HEK293 (cell line): ENCODE data around the gene RNF39.

Experiments
- BCL11A ChIP-seq: fragments of 450-650 bp; formaldehyde crosslinking; IDR thresholded peaks from 2 replicates; pipeline ENCODE4 v1.5.1; 2016; ENCODE audit warnings: low read depth, missing biosample characterization, missing genetic modification characterization
- KLF8 ChIP-seq: fragments of 450-650 bp; formaldehyde crosslinking; IDR thresholded peaks from 2 replicates; pipeline ENCODE4 v1.5.1; 2016; ENCODE audit warnings: missing biosample characterization, missing genetic modification characterization
- PRDM4 ChIP-seq: fragments of 450-650 bp; formaldehyde crosslinking; IDR thresholded peaks from 2 replicates; pipeline ENCODE4 v1.5.1; 2017; ENCODE audit warnings: missing biosample characterization, missing genetic modification characterization
- SP3 ChIP-seq: fragments of 450-650 bp; formaldehyde crosslinking; IDR thresholded peaks from 2 replicates; pipeline ENCODE4 v1.5.1; 2016; ENCODE audit warnings: missing biosample characterization, missing genetic modification characterization
- YY1 ChIP-seq: fragments of 450-650 bp; formaldehyde crosslinking; IDR thresholded peaks from 2 replicates; pipeline ENCODE4 v1.5.1; 2018; ENCODE audit warnings: missing biosample characterization, missing genetic modification characterization
- YY2 ChIP-seq: fragments of 450-650 bp; formaldehyde crosslinking; IDR thresholded peaks from 2 replicates; pipeline ENCODE4 v1.5.1; 2016; ENCODE audit warnings: missing biosample characterization, missing genetic modification characterization
- ZBTB10 ChIP-seq: fragments of 450-650 bp; formaldehyde crosslinking; IDR thresholded peaks from 2 replicates; pipeline ENCODE4 v1.5.1; 2016; ENCODE audit warnings: missing biosample characterization, missing genetic modification characterization
- ZBTB21 ChIP-seq: fragments of 450-650 bp; formaldehyde crosslinking; IDR thresholded peaks from 2 replicates; pipeline ENCODE4 v1.5.1; 2017; ENCODE audit warnings: missing biosample characterization, missing genetic modification characterization
- ZIC2 ChIP-seq: fragments of 450-650 bp; formaldehyde crosslinking; IDR thresholded peaks from 2 replicates; pipeline ENCODE4 v1.5.1; 2016; ENCODE audit warnings: missing biosample characterization, missing genetic modification characterization
- ZNF146 ChIP-seq: fragments of 450-650 bp; formaldehyde crosslinking; IDR thresholded peaks from 2 replicates; pipeline ENCODE4 v1.5.1; 2016; ENCODE audit warnings: missing biosample characterization, missing genetic modification characterization
- ZNF184 ChIP-seq: fragments of 450-650 bp; IDR thresholded peaks from 2 replicates; pipeline ENCODE4 v1.5.1; 2018; ENCODE audit warnings: missing biosample characterization, mild to moderate bottlenecking, missing genetic modification characterization
- ZNF2 ChIP-seq: fragments of 450-650 bp; formaldehyde crosslinking; IDR thresholded peaks from 2 replicates; pipeline ENCODE4 v1.5.1; 2016; ENCODE audit warnings: missing biosample characterization, missing genetic modification characterization
- ZNF26 ChIP-seq: fragments of 450-650 bp; formaldehyde crosslinking; IDR thresholded peaks from 2 replicates; pipeline ENCODE4 v1.5.1; 2016; ENCODE audit warnings: missing biosample characterization, missing genetic modification characterization
- ZNF266 ChIP-seq: fragments of 450-650 bp; formaldehyde crosslinking; IDR thresholded peaks from 2 replicates; pipeline ENCODE4 v1.5.1; 2016; ENCODE audit warnings: missing biosample characterization, missing genetic modification characterization, low read depth
- ZNF366 ChIP-seq: fragments of 450-650 bp; formaldehyde crosslinking; conservative IDR thresholded peaks from 2 replicates; pipeline ENCODE4 v1.5.1; 2016; ENCODE audit warnings: missing biosample characterization, missing genetic modification characterization
- ZNF394 ChIP-seq: fragments of 450-650 bp; formaldehyde crosslinking; IDR thresholded peaks from 2 replicates; pipeline ENCODE4 v1.5.1; 2016; ENCODE audit warnings: missing biosample characterization, missing genetic modification characterization, mild to moderate bottlenecking, moderate library complexity, borderline replicate concordance
- ZNF423 ChIP-seq: fragments of 450-650 bp; formaldehyde crosslinking; IDR thresholded peaks from 2 replicates; pipeline ENCODE4 v1.5.1; 2016; ENCODE audit warnings: missing biosample characterization, missing genetic modification characterization
- ZNF561 ChIP-seq: fragments of 450-650 bp; IDR thresholded peaks from 2 replicates; pipeline ENCODE4 v1.5.1; 2018; ENCODE audit warnings: missing biosample characterization, missing genetic modification characterization, borderline replicate concordance
- ZNF664 ChIP-seq: fragments of 450-650 bp; formaldehyde crosslinking; IDR thresholded peaks from 2 replicates; pipeline ENCODE4 v1.5.1; 2016; ENCODE audit warnings: missing biosample characterization, missing genetic modification characterization
- ZNF837 ChIP-seq: fragments of 450-650 bp; formaldehyde crosslinking; IDR thresholded peaks from 2 replicates; pipeline ENCODE4 v1.5.1; 2016; ENCODE audit warnings: missing biosample characterization, missing genetic modification characterization
- ZNF843 ChIP-seq: fragments of 450-650 bp; formaldehyde crosslinking; IDR thresholded peaks from 2 replicates; pipeline ENCODE4 v1.5.1; 2016; ENCODE audit warnings: missing biosample characterization, missing genetic modification characterization
- ZSCAN16 ChIP-seq: fragments of 450-650 bp; formaldehyde crosslinking; IDR thresholded peaks from 2 replicates; pipeline ENCODE4 v1.5.1; 2016; ENCODE audit warnings: missing biosample characterization, missing genetic modification characterization
- ZSCAN18 ChIP-seq: fragments of 450-650 bp; formaldehyde crosslinking; IDR thresholded peaks from 2 replicates; pipeline ENCODE4 v1.5.1; 2016; ENCODE audit warnings: missing biosample characterization, missing genetic modification characterization
- TF ChIP-seq, protein P1 (sequence below): fragments of 450-650 bp; formaldehyde crosslinking; conservative IDR thresholded peaks from 2 replicates; pipeline ENCODE4 v1.5.1; 2016; ENCODE audit warnings: low read depth, missing biosample characterization, missing genetic modification characterization
- TF ChIP-seq, protein P2 (sequence below): fragments of 450-650 bp; formaldehyde crosslinking; IDR thresholded peaks from 2 replicates; pipeline ENCODE4 v1.5.1; 2016; ENCODE audit warnings: missing biosample characterization, missing genetic modification characterization

RNF39 gene

GRCh38 chr6:30061092-30061857 lies 14.3 kb downstream of the RNF39 start, which contains the start of gene POLR1H (continued):
- peak; percentile 41 for TF ChIP-seq ZBTB10 (tag by site-specific recombination)
- no peak for TF ChIP-seq ZSCAN16 (tag by site-specific recombination)
- TF ChIP-seq ZNF2: 0 out of 2 replicates have a peak, but pooled peaks have one; percentile 69
- TF ChIP-seq ZNF184 (tag by site-specific recombination): peak; percentile 65; the same call in 1 of the 2 replicates
- TF ChIP-seq, protein P1, sequence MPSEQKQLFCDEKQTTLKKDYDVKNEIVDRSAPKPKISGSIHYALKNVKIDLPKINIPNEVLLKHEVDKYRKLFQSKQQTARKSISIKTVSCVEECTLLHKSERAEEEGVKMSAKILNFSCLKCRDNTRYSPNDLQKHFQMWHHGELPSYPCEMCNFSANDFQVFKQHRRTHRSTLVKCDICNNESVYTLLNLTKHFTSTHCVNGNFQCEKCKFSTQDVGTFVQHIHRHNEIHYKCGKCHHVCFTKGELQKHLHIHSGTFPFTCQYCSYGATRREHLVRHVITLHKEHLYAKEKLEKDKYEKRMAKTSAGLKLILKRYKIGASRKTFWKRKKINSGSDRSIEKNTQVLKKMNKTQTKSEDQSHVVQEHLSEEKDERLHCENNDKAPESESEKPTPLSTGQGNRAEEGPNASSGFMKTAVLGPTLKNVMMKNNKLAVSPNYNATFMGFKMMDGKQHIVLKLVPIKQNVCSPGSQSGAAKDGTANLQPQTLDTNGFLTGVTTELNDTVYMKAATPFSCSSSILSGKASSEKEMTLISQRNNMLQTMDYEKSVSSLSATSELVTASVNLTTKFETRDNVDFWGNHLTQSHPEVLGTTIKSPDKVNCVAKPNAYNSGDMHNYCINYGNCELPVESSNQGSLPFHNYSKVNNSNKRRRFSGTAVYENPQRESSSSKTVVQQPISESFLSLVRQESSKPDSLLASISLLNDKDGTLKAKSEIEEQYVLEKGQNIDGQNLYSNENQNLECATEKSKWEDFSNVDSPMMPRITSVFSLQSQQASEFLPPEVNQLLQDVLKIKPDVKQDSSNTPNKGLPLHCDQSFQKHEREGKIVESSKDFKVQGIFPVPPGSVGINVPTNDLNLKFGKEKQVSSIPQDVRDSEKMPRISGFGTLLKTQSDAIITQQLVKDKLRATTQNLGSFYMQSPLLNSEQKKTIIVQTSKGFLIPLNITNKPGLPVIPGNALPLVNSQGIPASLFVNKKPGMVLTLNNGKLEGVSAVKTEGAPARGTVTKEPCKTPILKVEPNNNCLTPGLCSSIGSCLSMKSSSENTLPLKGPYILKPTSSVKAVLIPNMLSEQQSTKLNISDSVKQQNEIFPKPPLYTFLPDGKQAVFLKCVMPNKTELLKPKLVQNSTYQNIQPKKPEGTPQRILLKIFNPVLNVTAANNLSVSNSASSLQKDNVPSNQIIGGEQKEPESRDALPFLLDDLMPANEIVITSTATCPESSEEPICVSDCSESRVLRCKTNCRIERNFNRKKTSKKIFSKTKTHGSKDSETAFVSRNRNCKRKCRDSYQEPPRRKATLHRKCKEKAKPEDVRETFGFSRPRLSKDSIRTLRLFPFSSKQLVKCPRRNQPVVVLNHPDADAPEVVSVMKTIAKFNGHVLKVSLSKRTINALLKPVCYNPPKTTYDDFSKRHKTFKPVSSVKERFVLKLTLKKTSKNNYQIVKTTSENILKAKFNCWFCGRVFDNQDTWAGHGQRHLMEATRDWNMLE (tag by site-specific recombination): 0 out of 2 replicates have a peak, but pooled peaks have one; percentile 51
- no peak for TF ChIP-seq ZNF26
- no peak for TF ChIP-seq BCL11A (tag by site-specific recombination)
- no peak for TF ChIP-seq ZNF266 (tag by site-specific recombination)
- TF ChIP-seq ZNF423 (tag by site-specific recombination): no peak
- TF ChIP-seq ZNF146 (tag by site-specific recombination): 0 out of 2 replicates have a peak, but pooled peaks have one; percentile 11
- TF ChIP-seq ZNF366 (tag by site-specific recombination): no peak
- TF ChIP-seq ZSCAN18 (tag by site-specific recombination): peak; percentile 80; the same call in 1 of the 2 replicates
- no peak for TF ChIP-seq ZNF664 (tag by site-specific recombination)
- peak; percentile 87 for TF ChIP-seq YY1 (tag by site-specific recombination)
- TF ChIP-seq PRDM4 (tag by site-specific recombination): 0 out of 2 replicates have a peak, but pooled peaks have one; percentile 11
- TF ChIP-seq ZIC2 (tag by site-specific recombination): peak; percentile 60; the same call in 1 of the 2 replicates
- TF ChIP-seq YY2 (tag by site-specific recombination): peak; percentile 89
- TF ChIP-seq ZNF394 (tag by site-specific recombination): peak; percentile 46; the same call in 1 of the 2 replicates
- TF ChIP-seq KLF8: peak; percentile 88
- peak; percentile 99 for TF ChIP-seq ZBTB21
- TF ChIP-seq, protein P2, sequence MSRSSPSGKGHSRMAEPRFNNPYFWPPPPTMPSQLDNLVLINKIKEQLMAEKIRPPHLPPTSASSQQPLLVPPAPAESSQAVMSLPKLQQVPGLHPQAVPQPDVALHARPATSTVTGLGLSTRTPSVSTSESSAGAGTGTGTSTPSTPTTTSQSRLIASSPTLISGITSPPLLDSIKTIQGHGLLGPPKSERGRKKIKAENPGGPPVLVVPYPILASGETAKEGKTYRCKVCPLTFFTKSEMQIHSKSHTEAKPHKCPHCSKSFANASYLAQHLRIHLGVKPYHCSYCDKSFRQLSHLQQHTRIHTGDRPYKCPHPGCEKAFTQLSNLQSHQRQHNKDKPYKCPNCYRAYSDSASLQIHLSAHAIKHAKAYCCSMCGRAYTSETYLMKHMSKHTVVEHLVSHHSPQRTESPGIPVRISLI (tag by site-specific recombination): no peak
- TF ChIP-seq ZNF843 (tag by site-specific recombination): peak; percentile 63
- peak; percentile 74 for TF ChIP-seq SP3 (tag by site-specific recombination)
- no peak for TF ChIP-seq ZNF837 (tag by site-specific recombination)
- TF ChIP-seq ZNF561 (tag by site-specific recombination): peak; percentile 77; the same call in 1 of the 2 replicates
